HepG2 (cell line): ENCODE measurements around the gene ANKS1B. TPM values are rescaled to one million over a fixed set of nuclear protein-coding genes. Genes with fewer than 3 reads are reported as not detected.

ENCODE experiments used
- ATAC-seq: fragments of 200-7000 bp; cut with Tn5 transposase; 3 replicates; pipeline ENCODE4 v1.9.1; 2020; ENCODE audit warnings: mild to moderate bottlenecking, moderate library complexity
- BruUV-seq: library from RNA; stranded (reverse); fragments of 400-500 nt; replicated peaks from 2 replicates; lab custom pipeline; 2021; lab: Mats Ljungman, UMichigan
- CTCF ChIA-PET: fragments of 300-600 bp; formaldehyde crosslinking; extraction: SDS; loops from one replicate; lab custom pipeline; 2021; ENCODE audit warnings: low total read pairs, inconsistent platforms, low intra/inter-chr PET ratio; lab: Yijun Ruan, JAX
- POLR2A ChIA-PET: fragments of 350-600 bp; sonication (Branson Sonifier 250); formaldehyde crosslinking; loops from one replicate; lab custom pipeline; 2020; ENCODE audit warnings: antibody characterized with exemption, inconsistent platforms; lab: Yijun Ruan, JAX
- DNase-seq: peaks from one replicate; pipeline ENCODE4 v3.0.0-alpha.2; 2015; ENCODE audit warnings: low spot score
- FAIRE-seq: peaks from 3 replicates; lab custom pipeline; 2011; peaks lifted over from hg19 to GRCh38; lab: Jason Lieb, UNC
- H2AFZ ChIP-seq: one replicate; pipeline ENCODE4 v1.6.1; 2011; ENCODE audit warnings: low read length, inconsistent platforms
- H3K27ac ChIP-seq: fragments of 300-600 bp; 3 replicates; pipeline ENCODE4 v1.8.0; 2011; ENCODE audit warnings: mixed run types, mild to moderate bottlenecking, mixed read lengths, low read length, inconsistent platforms; ENCODE audit not compliant: insufficient read depth; ENCODE audit errors: extremely low read length
- H3K27me3 ChIP-seq, 2 experiments: fragments of 200-600 bp in 1 of 2; 2 replicates in 1 of 2; 3 replicates in 1 of 2; pipeline versions ENCODE4 v1.6.0 to v1.8.0; 2011; ENCODE audit warnings: low read length in 2 of 2, mild to moderate bottlenecking in 2 of 2, moderate library complexity in 2 of 2, inconsistent platforms in 1 of 2; ENCODE audit not compliant: insufficient read depth in 2 of 2, control insufficient read depth in 1 of 2
- H3K36me3 ChIP-seq, 2 experiments: fragments of 200-600 bp in 1 of 2; replicated peaks in 1 of 2; 2 replicates in 1 of 2; 3 replicates in 1 of 2; pipeline versions ENCODE4 v1.5.1 to v1.8.0; 2011; ENCODE audit warnings: low read length in 2 of 2, inconsistent platforms in 1 of 2; ENCODE audit not compliant: insufficient read depth in 2 of 2, control insufficient read depth in 1 of 2
- H3K4me1 ChIP-seq: 2 replicates; pipeline ENCODE4 v1.5.1; 2012; ENCODE audit warnings: low read length, inconsistent platforms; ENCODE audit not compliant: insufficient read depth
- H3K4me2 ChIP-seq: 2 replicates; pipeline ENCODE4 v1.6.0; 2011; ENCODE audit warnings: low read depth, low read length, inconsistent platforms
- H3K4me3 ChIP-seq, 3 experiments: fragments of 200-600 bp in 1 of 3; sonication (generic), shearing (Covaris generic) in 1 of 3; replicated peaks in 1 of 3; 2 replicates each; pipeline ENCODE4 v1.5.1; 2011 to 2016; ENCODE audit warnings: low read length in 3 of 3, inconsistent platforms in 2 of 3, low read depth in 2 of 3, mild to moderate bottlenecking in 2 of 3, control low read depth in 1 of 3, mixed read lengths in 1 of 3; ENCODE audit not compliant: insufficient read depth in 1 of 3
- H3K79me2 ChIP-seq: one replicate; pipeline ENCODE4 v1.6.1; 2011; ENCODE audit warnings: low read length, inconsistent platforms; ENCODE audit not compliant: insufficient read depth
- H3K9ac ChIP-seq: 2 replicates; pipeline ENCODE4 v1.6.0; 2011; ENCODE audit warnings: mild to moderate bottlenecking, low read depth, low read length, inconsistent platforms; ENCODE audit not compliant: insufficient read depth
- H3K9me3 ChIP-seq: 2 replicates; pipeline ENCODE4 v1.5.1; 2012; ENCODE audit warnings: mild to moderate bottlenecking, low read length
- H4K20me1 ChIP-seq: 2 replicates; pipeline ENCODE4 v1.6.0; 2011; ENCODE audit warnings: inconsistent platforms, mild to moderate bottlenecking, low read length, moderate library complexity; ENCODE audit not compliant: insufficient read depth
- SAFB2 ChIP-seq: sonication (generic); formaldehyde crosslinking; IDR thresholded peaks from 2 replicates; pipeline ENCODE4 v1.5.1; 2020; ENCODE audit warnings: missing genetic modification reagents, low read depth, mild to moderate bottlenecking, borderline replicate concordance
- SKI ChIP-seq: fragments of 450-650 bp; IDR thresholded peaks from one replicate; pipeline ENCODE4 v1.6.1; 2018; ENCODE audit warnings: mild to moderate bottlenecking; ENCODE audit not compliant: partially characterized antibody
- SOX6 ChIP-seq, 2 experiments: fragments of 450-650 bp in 1 of 2; sonication (generic) in 1 of 2; formaldehyde crosslinking in 1 of 2; IDR thresholded peaks; 2 replicates each; pipeline versions ENCODE4 v1.4.0 to v1.6.1; 2017 to 2020; ENCODE audit warnings: antibody characterized with exemption in 1 of 2, mild to moderate bottlenecking in 1 of 2, missing genetic modification reagents in 1 of 2
- ZBTB33 ChIP-seq: sonication (generic); formaldehyde crosslinking; IDR thresholded peaks from 2 replicates; pipeline ENCODE4 v1.4.0; 2020; ENCODE audit warnings: missing genetic modification reagents
- ZNF260 ChIP-seq: sonication (generic); formaldehyde crosslinking; IDR thresholded peaks from 2 replicates; pipeline ENCODE4 v1.4.0; 2020; ENCODE audit warnings: missing genetic modification reagents, low read depth, mild to moderate bottlenecking, borderline replicate concordance
- WGBS: methylation state at CpG from one replicate; pipeline ENCODE4 v1.1.6; 2017; ENCODE audit warnings: low lambda C conversion rate; 5-methylcytosine and 5-hydroxymethylcytosine counted together
- in situ Hi-C: cut with HindIII; loops from 2 replicates; pipeline ENCODE4 v1.10.0; 2017; ENCODE audit warnings: low pct_unique_long_range_greater_than_20kb; ENCODE audit not compliant: extremely low pct_ligation_motif_present
- intact Hi-C: fragments of 100-400 bp; cut with micrococcal nuclease; formaldehyde crosslinking; loops from one replicate; pipeline ENCODE4 v1.10.0; 2022; ENCODE audit not compliant: unreplicated experiment
- polyA plus RNA-seq, 8 experiments: library from polyadenylated mRNA; depleted of rRNA in 3 of 8; stranded (reverse) in 7 of 8; unstranded in 1 of 8; fragments of >200 nt; fragmentation: Illumina TruSeq in 4 of 8; extraction: Trizol in 4 of 8; gene quantifications; 2 replicates each; pipeline versions ENCODE4 v1.2.1 to v1.2.3, GENCODE V29; 2011 to 2016; ENCODE audit warnings: low read depth in 4 of 8, missing spikeins in 1 of 8, mixed read lengths in 1 of 8; ENCODE audit not compliant: insufficient read depth in 1 of 8
- total RNA-seq, 5 experiments: library from RNA; depleted of rRNA; stranded (reverse); fragments of >200 nt; fragmentation: Illumina TruSeq; extraction: Trizol; gene quantifications; 2 replicates each; pipeline ENCODE4 v1.2.3, GENCODE V29; 2016; ENCODE audit warnings: low read depth in 1 of 5

The ANKS1B gene
- total and polyA plus RNA-seq, 2 of the 13 experiments (the other 11 are each of a cell fraction or from before 2014, with no cell fraction given), result 0.15 TPM; not detected in 1

DNA sequence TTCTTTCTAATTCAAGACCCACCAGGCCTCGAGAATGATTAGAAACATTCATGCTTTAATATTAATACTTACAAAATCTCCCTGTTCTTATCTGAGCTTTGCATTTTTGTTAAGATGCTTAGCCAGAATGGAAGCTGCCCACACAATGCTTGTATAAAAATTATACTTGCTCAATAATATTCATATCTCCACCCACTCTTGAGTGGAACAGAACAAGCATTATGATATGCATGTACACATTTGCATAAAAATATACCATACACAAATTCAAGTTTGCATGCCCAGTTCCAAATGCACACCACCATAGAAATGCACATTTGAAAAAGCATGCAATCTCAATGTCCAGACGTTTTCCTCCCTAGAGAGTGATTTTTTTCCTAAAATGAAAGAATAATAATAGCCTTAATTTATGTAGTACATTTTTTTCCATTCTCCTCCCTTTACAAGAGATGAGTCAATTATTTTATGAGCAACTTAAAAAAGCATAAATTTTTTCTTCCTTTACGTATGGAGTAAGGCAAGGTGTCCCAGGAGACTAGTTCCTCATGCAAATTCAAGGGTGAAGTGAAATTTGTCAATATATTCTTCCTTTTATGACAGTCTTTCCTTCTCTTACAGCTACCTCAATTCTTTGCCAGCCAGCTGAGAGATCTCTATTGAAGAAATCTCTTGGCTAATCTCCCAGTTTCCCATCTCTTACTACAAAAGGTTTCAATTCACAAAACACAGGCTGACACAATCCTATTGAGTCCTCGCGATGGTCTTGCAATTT lies 650.3 kb downstream of the ANKS1B start:
- DNase-seq, result no peak
- Histone ChIP-seq H2AFZ (no peak overlapping the region), H3K79me2 (no peaks in the 10 kb centered on the region), H4K20me1 (no peaks in the 10 kb centered on the region), H3K9ac (no peak overlapping the region), H3K36me3 (no peaks in the 10 kb centered on the region), H3K4me1 (no peaks in the 10 kb centered on the region), H3K9me3 (no peaks in the 10 kb centered on the region), H3K4me2 (no peak overlapping the region), H3K27ac (no peak overlapping the region), H3K4me3 (no peak overlapping the region), H3K27me3 (no peaks in the 10 kb centered on the region)
- POLR2A ChIA-PET, result no interaction called here
- in situ Hi-C loops (no loop called here), intact Hi-C loops (no loop called here)
- no TSS peak for BruUV-seq
- TF ChIP-seq SKI, result no peak
- TF ChIP-seq ZNF260, result no peak
- TF ChIP-seq SAFB2 (CRISPR knock-in tag), result no peak
- TF ChIP-seq SOX6 (IDR thresholded peaks at IDR 0.05), result no peak
- no peak for TF ChIP-seq SOX6 (CRISPR knock-in tag; IDR thresholded peaks at IDR 0.05)
- no peak for TF ChIP-seq ZBTB33 (CRISPR knock-in tag)
- no peak for FAIRE-seq
- CTCF ChIA-PET, result no interaction called here
- ATAC-seq, result no peak
- WGBS, result 3% methylated on average over 5 of the region's 5 CpGs
